HL-60 (cell line): Measurements from ENCODE around the gene CTNND2.

ENCODE experiments used
- DNase-seq, 2 experiments: peaks; one replicate each; pipeline ENCODE4 v3.0.0-alpha.2; 2010 to 2020; ENCODE audit warnings: low read depth in 1 of 2, low spot score in 1 of 2
- H3K27ac ChIP-seq: fragments of 250-450 bp; sonication (Bioruptor Pico); replicated peaks from 2 replicates; pipeline ENCODE4 v1.5.1; 2020; ENCODE audit warnings: mild to moderate bottlenecking, moderate library complexity
- H3K27me3 ChIP-seq: fragments of 250-450 bp; sonication (Bioruptor Pico); 2 replicates; pipeline ENCODE4 v1.5.1; 2021; ENCODE audit warnings: mild to moderate bottlenecking, moderate library complexity; ENCODE audit not compliant: insufficient read depth, poor library complexity, severe bottlenecking
- H3K4me3 ChIP-seq: replicated peaks from 2 replicates; pipeline ENCODE4 v1.5.1; 2011; ENCODE audit warnings: mild to moderate bottlenecking, control low read depth, low read length; ENCODE audit not compliant: insufficient read depth
- GABPA ChIP-seq: IDR thresholded peaks from 2 replicates; pipeline ENCODE4 v1.6.1; 2012; ENCODE audit warnings: low read depth
- POLR2AphosphoS5 ChIP-seq: IDR thresholded peaks from 2 replicates; pipeline ENCODE4 v1.6.1; 2012; ENCODE audit warnings: low read depth
- SPI1 ChIP-seq: IDR thresholded peaks from 2 replicates; pipeline ENCODE4 v1.6.1; 2012; ENCODE audit warnings: low read depth, mild to moderate bottlenecking, borderline replicate concordance
- TF ChIP-seq, protein P1 (sequence below): IDR thresholded peaks from 2 replicates; pipeline ENCODE4 v1.6.1; 2012; ENCODE audit warnings: low read depth; ENCODE audit not compliant: insufficient replicate concordance
- TF ChIP-seq, protein P2 (sequence below): IDR thresholded peaks from one replicate; pipeline ENCODE4 v1.5.1; 2011; ENCODE audit warnings: low read length, control low read depth, inconsistent platforms; ENCODE audit not compliant: insufficient read depth

CTNND2 gene

DNA sequence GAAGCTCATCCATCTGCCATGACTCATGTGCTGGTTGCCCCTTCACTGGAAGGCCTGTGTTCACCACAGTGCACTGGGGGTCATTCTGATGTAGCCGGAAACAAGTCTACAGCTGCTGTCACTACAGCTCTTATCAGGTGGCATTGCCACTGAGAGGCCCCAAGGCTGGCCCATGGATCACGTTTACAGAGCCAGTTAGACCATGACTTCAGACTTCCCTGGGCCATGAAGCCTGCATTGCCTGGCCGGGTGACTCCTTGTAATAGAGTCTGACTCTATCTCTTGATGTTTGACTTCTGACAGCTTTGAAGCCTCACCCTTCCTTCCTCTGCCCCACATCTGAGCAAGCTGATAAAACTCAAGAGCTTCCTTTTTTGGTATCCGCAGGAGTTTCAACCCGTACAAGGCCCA lies 669.7 kb downstream of the CTNND2 start:
- peak in 1 of 2 experiments; percentile 19 for DNase-seq
- H3K27me3 ChIP-seq: no peaks in the 10 kb centered on the region
- TF ChIP-seq, protein P1, sequence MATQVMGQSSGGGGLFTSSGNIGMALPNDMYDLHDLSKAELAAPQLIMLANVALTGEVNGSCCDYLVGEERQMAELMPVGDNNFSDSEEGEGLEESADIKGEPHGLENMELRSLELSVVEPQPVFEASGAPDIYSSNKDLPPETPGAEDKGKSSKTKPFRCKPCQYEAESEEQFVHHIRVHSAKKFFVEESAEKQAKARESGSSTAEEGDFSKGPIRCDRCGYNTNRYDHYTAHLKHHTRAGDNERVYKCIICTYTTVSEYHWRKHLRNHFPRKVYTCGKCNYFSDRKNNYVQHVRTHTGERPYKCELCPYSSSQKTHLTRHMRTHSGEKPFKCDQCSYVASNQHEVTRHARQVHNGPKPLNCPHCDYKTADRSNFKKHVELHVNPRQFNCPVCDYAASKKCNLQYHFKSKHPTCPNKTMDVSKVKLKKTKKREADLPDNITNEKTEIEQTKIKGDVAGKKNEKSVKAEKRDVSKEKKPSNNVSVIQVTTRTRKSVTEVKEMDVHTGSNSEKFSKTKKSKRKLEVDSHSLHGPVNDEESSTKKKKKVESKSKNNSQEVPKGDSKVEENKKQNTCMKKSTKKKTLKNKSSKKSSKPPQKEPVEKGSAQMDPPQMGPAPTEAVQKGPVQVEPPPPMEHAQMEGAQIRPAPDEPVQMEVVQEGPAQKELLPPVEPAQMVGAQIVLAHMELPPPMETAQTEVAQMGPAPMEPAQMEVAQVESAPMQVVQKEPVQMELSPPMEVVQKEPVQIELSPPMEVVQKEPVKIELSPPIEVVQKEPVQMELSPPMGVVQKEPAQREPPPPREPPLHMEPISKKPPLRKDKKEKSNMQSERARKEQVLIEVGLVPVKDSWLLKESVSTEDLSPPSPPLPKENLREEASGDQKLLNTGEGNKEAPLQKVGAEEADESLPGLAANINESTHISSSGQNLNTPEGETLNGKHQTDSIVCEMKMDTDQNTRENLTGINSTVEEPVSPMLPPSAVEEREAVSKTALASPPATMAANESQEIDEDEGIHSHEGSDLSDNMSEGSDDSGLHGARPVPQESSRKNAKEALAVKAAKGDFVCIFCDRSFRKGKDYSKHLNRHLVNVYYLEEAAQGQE: no peak
- TF ChIP-seq GABPA: no peak
- TF ChIP-seq, protein P2, sequence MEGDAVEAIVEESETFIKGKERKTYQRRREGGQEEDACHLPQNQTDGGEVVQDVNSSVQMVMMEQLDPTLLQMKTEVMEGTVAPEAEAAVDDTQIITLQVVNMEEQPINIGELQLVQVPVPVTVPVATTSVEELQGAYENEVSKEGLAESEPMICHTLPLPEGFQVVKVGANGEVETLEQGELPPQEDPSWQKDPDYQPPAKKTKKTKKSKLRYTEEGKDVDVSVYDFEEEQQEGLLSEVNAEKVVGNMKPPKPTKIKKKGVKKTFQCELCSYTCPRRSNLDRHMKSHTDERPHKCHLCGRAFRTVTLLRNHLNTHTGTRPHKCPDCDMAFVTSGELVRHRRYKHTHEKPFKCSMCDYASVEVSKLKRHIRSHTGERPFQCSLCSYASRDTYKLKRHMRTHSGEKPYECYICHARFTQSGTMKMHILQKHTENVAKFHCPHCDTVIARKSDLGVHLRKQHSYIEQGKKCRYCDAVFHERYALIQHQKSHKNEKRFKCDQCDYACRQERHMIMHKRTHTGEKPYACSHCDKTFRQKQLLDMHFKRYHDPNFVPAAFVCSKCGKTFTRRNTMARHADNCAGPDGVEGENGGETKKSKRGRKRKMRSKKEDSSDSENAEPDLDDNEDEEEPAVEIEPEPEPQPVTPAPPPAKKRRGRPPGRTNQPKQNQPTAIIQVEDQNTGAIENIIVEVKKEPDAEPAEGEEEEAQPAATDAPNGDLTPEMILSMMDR: no peak
- TF ChIP-seq SPI1: no peak
- no peak for TF ChIP-seq POLR2AphosphoS5
- no peak overlapping the region for H3K27ac ChIP-seq
- no peak overlapping the region for H3K4me3 ChIP-seq

DNA sequence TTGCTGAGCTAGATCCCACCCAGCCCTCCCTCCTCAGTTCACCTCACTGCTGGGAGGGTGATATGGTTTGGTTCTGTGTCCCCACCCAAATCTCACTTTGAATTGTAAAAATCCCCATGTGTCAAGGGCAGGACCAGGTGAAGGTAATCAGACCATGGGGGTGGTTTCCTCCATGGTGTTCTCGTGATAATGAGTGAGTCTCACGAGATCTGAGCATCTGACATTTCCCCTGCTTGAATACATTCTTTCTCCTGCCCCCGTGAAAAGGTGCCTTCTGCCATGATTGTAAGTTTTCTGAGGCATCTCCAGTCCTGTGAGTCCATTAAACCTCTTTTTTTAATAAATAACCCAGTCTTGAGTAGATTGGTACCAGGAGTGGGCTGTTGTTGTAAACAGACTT lies 673.4 kb downstream of the CTNND2 start:
- no peak overlapping the region for H3K27ac ChIP-seq
- H3K27me3 ChIP-seq: no peaks in the 10 kb centered on the region
- H3K4me3 ChIP-seq: no peak overlapping the region
- TF ChIP-seq, protein P1: no peak
- no peak for TF ChIP-seq SPI1
- TF ChIP-seq GABPA: no peak
- TF ChIP-seq, protein P2: no peak
- no peak for TF ChIP-seq POLR2AphosphoS5
- no peak for DNase-seq

DNA sequence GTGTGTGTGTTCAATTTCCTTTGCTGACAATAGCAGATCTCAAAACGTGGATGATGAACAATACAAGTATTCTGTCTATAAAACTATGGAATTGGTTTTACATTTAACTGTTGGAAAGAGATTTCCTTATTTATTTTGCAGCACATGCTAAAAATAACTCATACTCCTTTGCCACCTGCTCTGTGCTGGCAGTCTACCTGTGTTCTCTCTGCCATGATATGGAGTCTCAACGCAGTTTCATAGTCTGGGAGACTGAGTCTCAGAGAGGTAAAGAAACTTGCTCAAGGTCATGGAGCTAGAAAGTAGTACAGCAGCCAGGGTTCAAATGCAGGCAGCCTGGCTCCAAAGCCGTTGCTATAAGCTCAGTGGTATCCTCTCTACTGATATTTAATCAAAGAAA lies 677.2 kb downstream of the CTNND2 start:
- Histone ChIP-seq H3K4me3 (no peak overlapping the region), H3K27me3 (no peaks in the 10 kb centered on the region), H3K27ac (no peak overlapping the region)
- TF ChIP-seq, protein P1: no peak
- TF ChIP-seq POLR2AphosphoS5: no peak
- TF ChIP-seq SPI1: no peak
- no peak for DNase-seq
